Left ventricle myocardium inferior (tissue), 1 donor: Measurements from ENCODE around the gene ATP13A3. TPM values are rescaled to one million over a fixed set of nuclear protein-coding genes. Genes with fewer than 3 reads are reported as not detected.

ENCODE experiments used
- DNase-seq: peaks from one replicate; pipeline ENCODE4 v3.0.0-alpha.2; 2020
- H3K27ac ChIP-seq: fragments of 200-600 bp; replicated peaks from 2 replicates; pipeline ENCODE4 v1.8.0; 2021
- H3K27me3 ChIP-seq: fragments of 200-600 bp; 2 replicates; pipeline ENCODE4 v1.8.0; 2021; ENCODE audit warnings: low read depth
- H3K36me3 ChIP-seq: fragments of 200-600 bp; 2 replicates; pipeline ENCODE4 v1.8.0; 2021
- H3K4me1 ChIP-seq: fragments of 200-600 bp; 2 replicates; pipeline ENCODE4 v1.8.0; 2021
- H3K4me3 ChIP-seq: fragments of 200-600 bp; 2 replicates; pipeline ENCODE4 v1.8.0; 2021; ENCODE audit warnings: mild to moderate bottlenecking, moderate library complexity
- H3K9me3 ChIP-seq: fragments of 200-600 bp; replicated peaks from 2 replicates; pipeline ENCODE4 v1.8.0; 2021
- CTCF ChIP-seq: fragments of 200-600 bp; IDR thresholded peaks from 2 replicates; pipeline ENCODE4 v1.8.0; 2021; ENCODE audit warnings: antibody characterized with exemption, mild to moderate bottlenecking, borderline replicate concordance
- intact Hi-C: fragments of 100-400 bp; cut with micrococcal nuclease; formaldehyde crosslinking; loops from one replicate; pipeline ENCODE4 v1.11.0; 2022
- total RNA-seq: library from RNA; stranded (reverse); fragmentation: NEBNext Ultra II Directional; extraction: Animal tissue kit (Norgen Biotek cat#: 25700); gene quantifications from one replicate; pipeline ENCODE4 v1.2.1, GENCODE V29; 2021
- donor health status: DM: no; HTN: yes; CAD: no; lungs with severe emphysema.

Gene ATP13A3
- total RNA-seq, 1 donor from 2014 or later = 99.2 TPM

GRCh38 chr3:194370753-194371152 lies 116.0 kb downstream of the ATP13A3 start:
- intact Hi-C loops = no loop called here
- H3K4me3 ChIP-seq = no peak overlapping the region
- peaks cover 4% of the 10 kb centered on the region for H3K4me1 ChIP-seq
- no peak for DNase-seq
- no peaks in the 10 kb centered on the region for H3K36me3 ChIP-seq
- H3K27me3 ChIP-seq = peaks cover 66% of the 10 kb centered on the region
- TF ChIP-seq CTCF = no peak
- H3K27ac ChIP-seq = no peak overlapping the region
- H3K9me3 ChIP-seq = no peaks in the 10 kb centered on the region

DNA sequence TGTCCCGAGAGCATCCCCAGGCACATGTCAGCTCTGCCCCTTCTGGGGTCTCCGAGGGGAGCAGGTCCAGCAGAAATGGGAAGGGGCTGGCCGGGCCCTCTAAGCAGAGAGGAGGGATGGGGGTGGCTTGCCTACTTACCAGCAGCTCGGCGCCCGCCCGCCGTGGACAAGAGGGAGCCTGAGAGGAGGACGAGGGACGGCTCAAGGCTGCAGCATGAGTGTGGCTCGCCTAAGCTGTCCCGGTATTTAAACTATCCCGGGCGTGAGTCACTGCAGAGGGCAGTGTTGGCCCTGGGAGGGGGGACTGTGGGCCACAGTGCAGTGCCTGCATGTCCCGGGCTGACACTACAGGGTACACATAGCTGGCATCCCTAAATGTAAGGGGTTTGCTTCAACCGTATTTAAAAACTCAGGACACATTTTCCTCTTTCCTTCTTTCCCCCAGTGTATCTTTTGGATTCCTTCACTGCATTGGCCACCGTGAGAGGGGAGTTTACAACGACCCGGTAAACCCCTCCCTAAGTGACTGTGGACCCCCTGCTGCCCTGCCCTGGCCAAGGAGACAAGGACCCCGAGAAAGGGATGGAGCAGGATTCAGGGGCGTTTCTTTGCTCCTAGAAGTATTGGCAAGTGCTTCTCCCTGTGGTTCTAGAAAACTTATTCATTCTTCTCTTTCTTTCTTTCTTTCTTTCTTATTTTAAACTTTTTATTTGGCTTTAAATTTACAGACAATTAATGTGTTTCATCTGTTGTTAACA lies 117.1 kb downstream of the ATP13A3 start, which contains the start of gene LRRC15:
TSS of gene LRRC15 (minus strand) at position 222 of the 758 bp plus-strand sequence. CDS start 8,700 bp downstream, outside the sequence.
- no peaks in the 10 kb centered on the region for H3K9me3 ChIP-seq
- H3K36me3 ChIP-seq = no peaks in the 10 kb centered on the region
- no peak for TF ChIP-seq CTCF
- no peak for DNase-seq
- H3K27ac ChIP-seq = no peak within 1 kb of the TSS
- H3K27me3 ChIP-seq = peaks cover 59% of the 10 kb centered on the region
- intact Hi-C loops = no loop called here
- no peak within 1 kb of the TSS for H3K4me3 ChIP-seq
- H3K4me1 ChIP-seq = peaks cover 10% of the 10 kb centered on the region

GRCh38 chr3:194368918-194369317 lies 117.9 kb downstream of the ATP13A3 start:
- Histone ChIP-seq H3K9me3 (no peaks in the 10 kb centered on the region), H3K27ac (no peak overlapping the region), H3K4me1 (peaks cover 17% of the 10 kb centered on the region), H3K27me3 (peaks cover 57% of the 10 kb centered on the region), H3K36me3 (no peaks in the 10 kb centered on the region), H3K4me3 (no peak overlapping the region)
- intact Hi-C loops = no loop called here
- DNase-seq = no peak
- TF ChIP-seq CTCF = no peak

DNA sequence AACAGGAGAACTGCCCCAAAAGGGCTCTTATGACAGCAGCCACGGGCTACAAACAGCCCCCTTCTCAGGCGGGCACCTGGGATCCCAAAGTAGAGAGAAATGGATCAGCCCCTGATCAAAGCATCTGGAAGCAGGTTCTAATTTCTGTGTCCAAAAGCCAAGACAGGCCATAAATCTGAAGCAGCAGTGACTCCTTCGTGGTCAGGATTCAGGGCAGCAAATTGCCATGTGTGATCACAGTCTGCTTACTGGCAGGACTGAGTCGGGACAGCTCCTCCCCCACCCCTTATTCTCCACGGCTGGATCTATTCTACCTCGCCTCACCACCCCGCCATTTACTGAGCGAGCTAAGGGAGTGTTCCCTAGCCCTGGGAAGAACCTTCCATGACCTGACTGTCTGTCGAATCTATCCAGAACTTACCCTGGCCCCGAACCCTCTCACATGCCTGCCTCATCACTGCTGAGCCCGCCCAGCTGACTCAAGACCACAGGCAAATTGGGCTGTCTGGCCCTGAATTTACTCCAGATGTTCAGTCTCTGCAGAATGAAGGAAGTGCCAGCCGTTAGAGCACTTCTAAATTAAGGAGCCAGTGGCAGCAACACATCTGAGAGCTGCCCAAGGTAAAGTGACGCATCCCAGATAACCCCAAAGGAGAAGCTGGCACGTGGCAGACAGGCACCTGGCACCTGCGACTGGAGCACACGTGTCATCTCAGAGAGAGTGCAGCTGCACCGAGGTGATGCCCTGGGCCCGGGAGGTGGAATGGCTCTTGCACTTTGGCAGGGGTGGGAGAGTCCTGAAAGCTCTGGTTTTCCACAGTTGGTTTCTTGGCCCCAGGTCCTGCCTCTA lies 118.6 kb downstream of the ATP13A3 start:
- peaks cover 17% of the 10 kb centered on the region for H3K4me1 ChIP-seq
- H3K27me3 ChIP-seq = peaks cover 54% of the 10 kb centered on the region
- no peaks in the 10 kb centered on the region for H3K9me3 ChIP-seq
- no peak for TF ChIP-seq CTCF
- H3K27ac ChIP-seq = no peak overlapping the region
- no peaks in the 10 kb centered on the region for H3K36me3 ChIP-seq
- intact Hi-C loops = no loop called here
- no peak for DNase-seq
- no peak overlapping the region for H3K4me3 ChIP-seq

DNA sequence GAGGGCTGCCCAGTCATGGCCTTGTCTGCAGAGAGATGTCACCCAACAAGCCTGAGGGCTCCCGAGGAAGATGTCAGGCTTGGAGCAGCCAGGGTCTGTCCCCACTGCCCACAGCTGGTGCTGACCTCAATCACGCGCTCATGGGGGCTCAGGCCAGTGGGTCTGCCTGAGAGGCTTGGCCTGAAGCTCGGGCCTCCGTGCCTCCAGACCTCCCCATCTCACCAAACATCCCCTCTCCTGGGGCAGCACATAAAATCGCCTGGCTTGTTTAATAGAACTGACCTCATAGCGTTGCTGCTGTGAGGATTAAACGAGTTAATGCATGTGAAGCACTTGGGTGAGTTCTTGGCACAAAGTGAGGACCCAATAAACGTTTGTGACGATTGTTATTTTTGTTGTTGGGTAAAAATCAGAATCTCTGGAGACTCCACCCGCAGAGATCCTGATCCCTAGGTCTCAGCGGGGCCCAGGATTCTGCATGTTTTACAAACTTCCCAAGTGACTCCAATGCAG lies 120.8 kb downstream of the ATP13A3 start:
- peaks cover 40% of the 10 kb centered on the region for H3K27me3 ChIP-seq
- intact Hi-C loops = no loop called here
- no peaks in the 10 kb centered on the region for H3K36me3 ChIP-seq
- peaks cover 17% of the 10 kb centered on the region for H3K4me1 ChIP-seq
- H3K9me3 ChIP-seq = no peaks in the 10 kb centered on the region
- TF ChIP-seq CTCF = no peak
- no peak for DNase-seq
- H3K27ac ChIP-seq = no peak overlapping the region
- no peak overlapping the region for H3K4me3 ChIP-seq
